ENCODE measurements around the gene LRRC26.

LRRC26 gene

GRCh38 chr9:137198902-137199283 is 29.0 kb upstream of the LRRC26 start:
- DNase-seq = no peak

GRCh38 chr9:137198051-137198901 is 28.4 kb upstream of the LRRC26 start:
- no peak for DNase-seq

GRCh38 chr9:137195525-137196220 is 25.8 kb upstream of the LRRC26 start:
- DNase-seq = no peak

- no peak for DNase-seq
Measured at GRCh38 chr9:137194909-137195308, 25.1 kb upstream of the LRRC26 start.

GRCh38 chr9:137194388-137194787 is 24.5 kb upstream of the LRRC26 start:
- DNase-seq = no peak

- DNase-seq = no peak
Measured at GRCh38 chr9:137193771-137194170, 23.9 kb upstream of the LRRC26 start.

GRCh38 chr9:137192859-137193258 is 23.0 kb upstream of the LRRC26 start:
- DNase-seq = no peak

DNA sequence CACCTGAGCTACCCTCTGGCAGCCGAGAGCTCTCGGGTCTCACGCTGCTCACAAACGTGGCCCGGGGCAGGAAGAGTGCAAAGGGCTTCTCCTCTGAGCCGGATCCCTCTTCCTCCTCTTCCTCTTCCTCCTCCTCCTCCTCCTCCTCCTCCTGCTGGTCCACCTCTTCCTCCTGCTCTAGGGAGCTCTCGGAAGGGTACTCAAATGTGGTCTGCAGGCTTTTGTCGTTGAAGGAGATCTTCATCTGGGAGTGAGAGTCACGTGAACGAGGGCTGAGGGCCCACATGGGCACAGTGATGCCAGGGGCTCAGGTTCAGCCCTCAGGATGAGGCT is 22.6 kb upstream of the LRRC26 start:
- no peak for DNase-seq

GRCh38 chr9:137191691-137192447 is 22.0 kb upstream of the LRRC26 start:
- no peak for DNase-seq

DNA sequence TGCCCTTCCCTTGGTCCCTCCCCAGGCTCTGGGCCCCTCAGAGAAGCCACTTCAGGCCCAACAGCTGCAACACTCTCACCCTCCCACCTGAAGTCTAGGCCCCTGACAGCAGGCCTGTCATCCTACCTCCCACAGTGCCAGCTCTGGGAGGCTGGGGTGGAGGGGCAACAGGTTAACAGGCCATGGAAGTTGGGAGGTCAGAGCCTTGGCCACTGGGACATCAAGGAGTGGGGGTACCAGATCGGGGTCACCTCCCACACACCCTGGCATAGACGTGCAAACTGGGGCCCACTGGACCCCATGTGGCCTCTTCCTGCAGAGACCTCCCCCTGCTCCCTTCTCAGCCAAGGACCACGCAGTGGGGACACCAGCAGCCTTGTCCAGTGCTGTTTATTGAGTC is 21.4 kb upstream of the LRRC26 start:
- no peak for DNase-seq

- DNase-seq = no peak
Measured at GRCh38 chr9:137190315-137190856, 20.5 kb upstream of the LRRC26 start.

DNA sequence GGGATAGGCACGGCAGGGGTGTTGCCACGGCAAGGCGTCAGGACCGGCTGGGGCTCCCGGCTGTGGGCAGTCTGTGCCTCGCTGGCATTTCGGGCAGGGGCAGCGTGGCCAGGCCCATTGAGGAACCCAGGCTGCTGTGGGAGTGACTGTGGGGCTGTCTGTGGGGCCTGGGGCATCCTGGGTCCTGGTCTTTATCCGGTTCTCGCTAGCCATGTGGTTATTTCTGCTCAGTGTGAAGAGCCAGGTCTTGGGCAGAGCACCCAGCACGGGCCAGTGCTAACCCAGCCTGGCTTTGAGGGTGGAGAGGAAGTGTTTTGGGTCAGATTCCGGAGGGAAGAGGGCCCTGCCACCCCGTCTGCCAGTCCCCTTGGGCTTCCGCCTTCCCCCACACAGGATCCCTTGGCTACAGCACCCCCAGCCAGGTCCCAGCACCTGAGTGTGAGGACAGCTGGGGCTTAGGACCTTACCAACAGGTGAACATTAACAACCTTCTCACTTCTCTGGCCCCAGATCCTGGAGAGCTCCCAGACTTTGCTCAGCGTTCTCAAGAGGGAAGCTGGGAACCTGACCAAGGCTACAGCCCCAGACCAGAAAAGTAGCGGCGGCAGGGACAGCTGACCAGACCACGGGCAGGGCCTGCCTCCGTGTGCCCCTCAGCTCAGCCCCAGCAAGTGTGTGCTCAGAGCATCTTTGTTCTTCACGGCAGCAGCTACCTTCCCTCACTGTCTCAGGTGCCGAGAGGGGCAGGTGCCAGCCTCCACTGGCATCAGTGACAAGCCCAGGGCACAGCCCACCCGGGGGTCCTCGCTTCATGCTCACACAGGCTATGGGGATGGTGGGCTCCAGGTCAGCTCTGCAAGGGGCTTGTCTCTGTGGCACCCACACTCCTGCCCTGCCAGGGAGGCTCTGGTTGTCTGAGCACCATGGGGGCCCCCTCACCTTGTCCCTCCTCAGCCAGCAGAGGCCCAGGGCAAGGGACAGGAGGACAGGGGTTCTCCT is 19.7 kb upstream of the LRRC26 start:
- no peak for DNase-seq

GRCh38 chr9:137188490-137189296 is 18.8 kb upstream of the LRRC26 start, which contains the start of the genes ANAPC2 and SSNA1:
TSS of gene ANAPC2 (minus strand) at chr9:137188560. CDS start at chr9:137188532, 28 bp downstream.
TSS of gene SSNA1 (plus strand) at chr9:137188676. CDS start at chr9:137188727, 51 bp downstream.
- peak; percentile 91 for DNase-seq

DNA sequence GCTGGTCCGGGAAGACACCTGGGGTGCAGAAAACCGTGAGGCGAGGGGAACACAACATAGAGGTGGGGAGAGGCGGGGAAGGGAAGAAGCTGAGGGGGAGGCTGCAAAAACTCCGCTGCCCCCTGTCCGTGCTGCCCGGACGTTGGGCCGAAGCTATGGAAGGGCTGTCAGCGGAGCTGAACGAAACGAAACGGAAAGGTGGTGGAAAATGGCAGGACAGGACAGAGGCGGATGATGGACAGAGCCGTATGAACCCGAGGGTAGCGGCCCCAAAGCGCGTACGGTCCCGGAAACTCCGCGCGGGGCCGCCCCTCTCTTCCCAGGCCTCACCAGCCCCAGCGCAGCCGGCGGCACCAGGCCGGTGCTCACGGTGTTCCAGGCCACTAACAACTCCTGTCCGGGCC is 18.2 kb upstream of the LRRC26 start:
- DNase-seq = no peak

DNA sequence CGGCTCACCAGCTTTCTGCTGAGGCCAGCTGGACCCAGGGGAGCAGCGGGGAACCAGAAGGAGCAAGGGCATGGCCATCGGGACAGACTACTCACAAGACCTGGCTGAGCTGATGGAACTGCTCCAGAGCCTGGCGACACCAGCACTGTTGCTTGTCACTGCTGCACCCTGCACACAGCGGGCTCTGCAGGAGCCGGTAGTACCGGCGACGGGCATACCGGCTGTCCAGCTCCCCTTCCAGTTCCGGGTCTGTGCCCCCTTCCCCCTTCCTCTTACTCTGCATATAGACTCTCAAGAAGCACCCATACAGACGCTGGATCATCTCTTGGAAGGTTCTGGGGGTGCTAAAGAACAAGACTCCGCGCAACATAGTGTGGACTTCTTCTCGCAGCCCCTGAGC is 17.5 kb upstream of the LRRC26 start:
- DNase-seq = no peak

DNA sequence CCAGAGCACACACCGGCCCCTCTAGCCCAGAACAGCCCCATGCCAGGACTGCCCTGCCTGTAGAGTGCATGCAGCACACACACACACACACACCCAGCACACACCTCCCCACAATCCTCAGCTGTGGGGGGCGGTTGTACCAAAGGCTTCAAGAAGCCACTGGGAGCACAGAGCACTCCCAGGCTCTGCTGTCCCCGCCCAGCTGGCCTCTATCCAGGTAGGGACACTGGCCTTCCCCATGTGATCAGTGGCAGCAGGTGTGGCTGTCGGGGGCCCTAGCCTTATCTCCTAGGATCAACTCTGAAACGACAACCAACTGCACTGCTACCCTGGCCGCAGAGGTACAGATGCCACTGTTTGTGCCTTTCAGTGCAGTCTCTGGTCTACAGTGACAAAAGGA is 16.5 kb upstream of the LRRC26 start:
- DNase-seq = no peak

DNA sequence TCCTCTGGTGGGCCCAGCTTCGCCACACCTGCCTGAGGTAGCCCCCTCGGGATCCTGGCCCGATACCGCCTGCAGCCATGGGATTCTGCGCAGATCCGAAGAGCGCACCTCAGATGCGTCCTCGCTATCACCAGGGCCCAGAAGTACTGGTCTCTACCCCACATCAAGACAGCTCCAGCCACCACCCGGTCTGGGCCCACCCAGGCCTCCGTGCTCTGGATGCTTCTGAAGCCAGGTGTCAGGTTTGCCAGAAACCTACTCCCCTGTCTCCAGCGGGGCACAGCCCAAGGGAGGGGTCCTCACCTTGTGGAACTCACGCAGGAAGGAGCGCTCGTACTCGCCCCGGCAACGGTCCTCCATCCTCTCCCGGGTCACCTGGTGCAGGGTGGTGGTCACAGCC is 16.1 kb upstream of the LRRC26 start:
- no peak for DNase-seq

GRCh38 chr9:137184881-137185660 is 15.2 kb upstream of the LRRC26 start:
- DNase-seq = no peak

DNA sequence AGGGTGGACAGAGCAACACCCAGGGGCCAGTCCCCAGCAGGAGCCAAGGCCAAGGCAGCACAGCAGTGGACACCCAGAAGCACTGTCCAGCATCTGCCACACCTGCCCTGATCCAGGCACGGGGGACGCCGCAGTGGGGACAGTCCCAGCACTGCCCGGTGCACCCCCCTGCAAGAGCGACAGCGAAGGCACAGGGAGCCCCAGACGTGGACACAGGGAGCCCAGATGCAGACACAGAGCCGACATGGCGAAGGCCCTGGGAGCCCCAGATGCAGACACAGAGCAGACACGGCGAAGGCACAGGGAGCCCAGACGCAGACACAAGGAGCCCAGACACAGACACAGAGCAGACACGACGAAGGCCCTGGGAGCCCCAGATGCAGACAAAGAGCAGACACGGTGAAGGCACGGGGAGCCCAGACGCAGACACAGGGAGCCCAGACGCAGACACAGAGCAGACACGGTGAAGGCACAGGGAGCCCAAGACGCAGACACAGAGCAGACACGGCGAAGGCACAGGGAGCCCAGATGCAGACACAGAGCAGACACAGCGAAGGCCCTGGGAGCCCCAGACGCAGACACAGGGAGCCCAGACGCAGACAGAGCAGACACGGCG is 14.2 kb upstream of the LRRC26 start:
- DNase-seq = no peak

GRCh38 chr9:137182836-137183235 is 13.0 kb upstream of the LRRC26 start:
- no peak for DNase-seq

All from EL (cell line).